Thoracic aorta (tissue), 2 donors: ENCODE data around the gene GLT6D1. TPM values are rescaled to one million over a fixed set of nuclear protein-coding genes. Genes with fewer than 3 reads are reported as not detected.

Experiments used
- ATAC-seq: fragments of 150-250 bp; one replicate; pipeline ENCODE4 v1.8.0; 2017; ENCODE audit warnings: low read depth; ENCODE audit not compliant: insufficient number of reproducible peaks, low FRiP score
- DNase-seq: peaks from one replicate; pipeline ENCODE4 v3.0.0-alpha.2; 2020; ENCODE audit warnings: low spot score
- H3K27ac ChIP-seq, 2 donors: fragments of 200-600 bp; sonication (generic); 1 replicate in 1 of 2; 2 replicates in 1 of 2; pipeline ENCODE4 v1.5.1; 2016; ENCODE audit warnings: mild to moderate bottlenecking in 2 of 2, moderate library complexity in 2 of 2
- H3K27me3 ChIP-seq: fragments of 200-600 bp; sonication (generic); replicated peaks from 2 replicates; pipeline ENCODE4 v1.6.0; 2016; ENCODE audit warnings: mild to moderate bottlenecking; ENCODE audit not compliant: insufficient read depth
- H3K36me3 ChIP-seq: fragments of 200-600 bp; sonication (generic); one replicate; pipeline ENCODE4 v1.5.1; 2016
- H3K4me1 ChIP-seq, 2 donors: fragments of 200-600 bp; sonication (generic); 1 replicate in 1 of 2; 2 replicates in 1 of 2; pipeline versions ENCODE4 v1.5.1 to v1.6.0; 2016; ENCODE audit warnings: low read depth in 2 of 2, mild to moderate bottlenecking in 1 of 2; ENCODE audit not compliant: control insufficient read depth in 1 of 2
- H3K4me3 ChIP-seq: fragments of 200-600 bp; sonication (generic); 2 replicates; pipeline ENCODE4 v1.5.1; 2016; ENCODE audit warnings: mild to moderate bottlenecking
- H3K9me3 ChIP-seq: fragments of 200-600 bp; sonication (generic); 2 replicates; pipeline ENCODE4 v1.5.1; 2016
- CTCF ChIP-seq: fragments of 200-600 bp; sonication (generic); IDR thresholded peaks from one replicate; pipeline ENCODE4 v1.5.1; 2019; ENCODE audit warnings: antibody characterized with exemption
- total RNA-seq, 2 donors: library from RNA; depleted of rRNA; stranded (reverse); fragments of >200 nt; gene quantifications; one replicate each; pipeline versions ENCODE4 v1.1.0 to v1.2.3, GENCODE V29; 2016

Gene GLT6D1
- total RNA-seq, 2 donors from 2014 or later = not detected

- Histone ChIP-seq H3K4me3 (no peak overlapping the region), H3K36me3 (no peaks in the 10 kb centered on the region), H3K9me3 (no peaks in the 10 kb centered on the region), H3K27ac (no peak overlapping the region), H3K27me3 (no peaks in the 10 kb centered on the region), H3K4me1 (no peaks in the 10 kb centered on the region)
- no peak for TF ChIP-seq CTCF
- DNase-seq (no peak), ATAC-seq (no peak)
These were observed 41.8 kb upstream of the GLT6D1 start for GRCh38 chr9:135681161-135681560.

DNA sequence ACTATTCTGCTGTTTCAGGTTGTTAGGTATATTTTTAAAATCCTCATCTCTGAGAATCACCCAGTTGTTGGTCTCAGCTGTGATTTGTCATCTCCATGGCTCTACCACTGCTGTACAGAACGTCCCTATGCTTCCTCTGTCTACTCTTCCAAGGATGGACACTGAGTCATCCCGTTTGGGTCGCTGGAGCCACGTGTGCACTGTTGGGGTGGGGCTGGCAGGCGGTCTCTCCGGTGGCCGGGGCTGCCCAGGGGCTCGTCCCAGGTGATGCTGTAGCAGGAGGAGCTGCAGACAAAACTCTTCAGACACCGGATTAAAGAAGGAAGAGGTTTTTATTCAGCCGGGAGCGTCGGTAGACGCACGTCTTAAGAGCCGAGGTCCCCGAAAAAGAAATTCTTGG, 40.7 kb upstream of the GLT6D1 start:
- DNase-seq = no peak
- no peaks in the 10 kb centered on the region for H3K27me3 ChIP-seq
- H3K36me3 ChIP-seq = no peaks in the 10 kb centered on the region
- H3K4me3 ChIP-seq = no peak overlapping the region
- TF ChIP-seq CTCF = no peak
- H3K4me1 ChIP-seq = no peaks in the 10 kb centered on the region
- no peak for ATAC-seq
- no peaks in the 10 kb centered on the region for H3K9me3 ChIP-seq
- no peak overlapping the region for H3K27ac ChIP-seq

DNA sequence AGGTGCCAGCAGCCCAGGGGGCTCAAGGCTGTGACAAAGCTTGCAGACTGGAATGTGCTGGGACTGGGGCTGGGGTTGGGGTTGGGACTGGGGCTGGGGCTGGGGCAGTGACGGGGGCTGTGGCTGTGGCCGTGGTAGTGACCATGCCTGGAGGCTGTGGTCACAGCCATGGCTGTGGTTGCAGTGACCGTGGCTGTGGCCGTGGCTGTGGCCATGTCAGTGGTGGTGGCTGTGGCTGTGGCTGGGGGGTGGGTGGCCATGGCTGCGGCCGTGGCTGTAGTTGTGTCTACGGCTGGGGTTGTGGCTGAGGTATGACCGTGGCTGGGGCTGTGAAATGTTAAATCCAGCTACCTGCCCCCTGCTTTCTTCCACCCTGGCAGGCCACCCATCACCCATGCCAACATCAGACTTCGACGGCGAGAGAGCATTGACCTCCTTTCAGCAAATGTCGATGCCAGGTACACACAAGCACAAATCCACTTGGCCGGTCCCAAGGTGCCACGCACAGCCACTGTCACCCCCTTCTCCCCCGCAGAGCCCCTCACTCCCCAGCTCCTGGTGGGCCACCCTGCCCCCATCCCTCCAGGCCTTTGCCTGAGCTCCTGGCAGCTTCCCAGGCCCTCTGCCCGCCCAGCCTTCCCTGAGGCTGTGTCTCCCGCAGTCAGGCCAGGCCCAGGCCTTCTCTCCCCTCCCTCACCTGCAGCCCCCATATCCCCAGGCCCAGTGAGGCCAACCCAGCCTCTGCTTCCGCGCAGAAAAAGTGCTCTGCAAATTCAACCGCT, 39.1 kb upstream of the GLT6D1 start:
- Histone ChIP-seq H3K27me3 (no peaks in the 10 kb centered on the region), H3K4me1 (no peaks in the 10 kb centered on the region), H3K27ac (no peak overlapping the region), H3K4me3 (no peak overlapping the region), H3K9me3 (no peaks in the 10 kb centered on the region), H3K36me3 (no peaks in the 10 kb centered on the region)
- DNase-seq (no peak), ATAC-seq (no peak)
- no peak for TF ChIP-seq CTCF

DNA sequence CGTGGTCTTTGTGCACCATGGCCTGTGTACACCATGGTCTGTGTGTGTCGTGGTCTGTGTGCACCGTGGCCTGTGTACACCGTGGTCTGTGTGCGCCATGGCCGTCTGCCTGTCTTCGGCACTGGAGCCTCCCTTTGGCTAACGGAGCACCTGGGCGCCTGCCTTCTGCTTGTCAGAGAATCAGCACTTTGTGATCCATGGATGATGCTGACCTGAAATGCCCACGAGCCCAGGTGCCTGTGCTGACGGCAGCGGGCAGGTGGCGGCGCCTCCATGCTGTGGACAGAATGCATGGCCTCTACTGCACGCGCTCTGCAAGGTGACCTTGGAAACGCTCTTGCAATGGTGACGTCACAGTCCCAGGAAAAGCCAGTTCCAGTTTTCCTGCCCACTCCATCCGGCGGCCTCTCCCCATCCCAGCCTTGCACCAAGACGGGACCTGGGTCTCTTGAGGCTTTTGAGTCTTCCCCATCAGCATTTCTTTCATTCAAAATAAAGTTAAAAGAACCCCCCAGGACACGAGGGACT, 38.4 kb upstream of the GLT6D1 start:
- DNase-seq (no peak), ATAC-seq (no peak)
- Histone ChIP-seq H3K9me3 (no peaks in the 10 kb centered on the region), H3K4me3 (no peak overlapping the region), H3K4me1 (no peaks in the 10 kb centered on the region), H3K27me3 (no peaks in the 10 kb centered on the region), H3K27ac (no peak overlapping the region), H3K36me3 (no peaks in the 10 kb centered on the region)
- no peak for TF ChIP-seq CTCF

GRCh38 chr9:135676891-135677290, 37.6 kb upstream of the GLT6D1 start:
- no peaks in the 10 kb centered on the region for H3K4me1 ChIP-seq
- H3K36me3 ChIP-seq = no peaks in the 10 kb centered on the region
- no peak overlapping the region for H3K4me3 ChIP-seq
- H3K27me3 ChIP-seq = no peaks in the 10 kb centered on the region
- H3K9me3 ChIP-seq = no peaks in the 10 kb centered on the region
- no peak overlapping the region for H3K27ac ChIP-seq
- no peak for TF ChIP-seq CTCF
- ATAC-seq = no peak
- DNase-seq = no peak
